NCI-H2029 (cell line): Measurements from ENCODE around the gene TMEM63C.

Experiments
- DNase-seq: peaks from one replicate; lab custom pipeline; 2025; lab: John Stamatoyannopoulos, UW

The TMEM63C gene

GRCh38 chr14:77258566-77258965 lies 77.0 kb downstream of the TMEM63C start:
- DNase-seq, result no peak

- no peak for DNase-seq
These were observed 77.6 kb downstream of the TMEM63C start for GRCh38 chr14:77259025-77259715.

DNA sequence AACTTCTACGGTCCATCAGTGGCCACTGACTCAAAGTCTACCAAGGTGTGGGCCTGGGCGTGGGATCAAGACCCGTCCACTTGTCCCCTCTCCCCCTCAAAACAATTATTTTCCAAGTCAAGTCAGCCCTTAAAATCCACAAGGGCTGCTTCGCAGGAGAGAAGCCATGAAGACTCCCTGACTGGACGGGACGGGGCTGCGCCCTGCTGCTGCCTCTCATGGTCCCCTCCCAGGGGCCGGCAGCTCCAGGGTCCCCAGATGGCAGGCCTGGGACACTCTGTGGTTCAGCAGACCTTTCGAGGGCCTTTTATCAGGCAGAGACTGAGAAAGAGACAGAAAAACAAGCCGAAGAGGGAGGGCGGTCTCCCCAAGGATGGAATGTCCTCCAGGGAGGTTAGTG lies 78.6 kb downstream of the TMEM63C start:
- DNase-seq, result no peak

- no peak for DNase-seq
These were observed 79.0 kb downstream of the TMEM63C start for GRCh38 chr14:77260631-77261030.

DNA sequence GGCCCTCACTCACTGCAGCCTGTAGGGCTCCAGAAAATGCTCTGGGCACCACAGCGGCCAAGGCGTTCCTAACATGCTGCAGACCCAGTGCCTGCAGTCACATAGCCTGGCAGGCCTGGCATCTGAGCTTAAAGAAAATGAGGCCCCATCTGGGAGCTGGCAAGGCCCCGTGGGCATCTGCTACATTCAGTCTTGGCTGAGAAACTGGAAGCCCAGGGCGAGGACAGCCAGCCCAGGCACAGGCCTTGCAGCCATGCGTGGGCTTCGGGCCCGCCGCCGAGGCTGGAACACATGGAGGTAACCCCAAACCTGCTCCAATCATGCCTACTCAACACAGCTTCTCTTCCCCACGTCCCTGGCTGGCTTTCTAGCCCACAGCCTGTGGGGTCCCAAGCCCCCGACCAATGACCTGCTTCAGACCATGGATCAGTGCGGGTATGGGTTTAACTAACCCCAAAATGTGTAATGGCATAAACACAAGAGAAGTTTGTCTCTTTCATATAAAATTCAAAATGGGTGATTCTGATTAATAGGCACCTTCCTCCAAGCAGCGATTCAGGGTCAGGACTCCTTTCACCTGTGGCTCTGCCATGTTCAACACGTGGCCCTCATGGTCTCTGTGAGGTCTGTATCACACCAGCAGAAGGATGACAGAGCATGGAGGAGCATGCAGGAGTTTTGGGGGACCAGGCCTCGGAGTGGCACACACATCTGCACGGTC lies 83.0 kb downstream of the TMEM63C start:
- DNase-seq, result no peak

- DNase-seq, result no peak
These were observed 83.6 kb downstream of the TMEM63C start for GRCh38 chr14:77265187-77265515.

DNA sequence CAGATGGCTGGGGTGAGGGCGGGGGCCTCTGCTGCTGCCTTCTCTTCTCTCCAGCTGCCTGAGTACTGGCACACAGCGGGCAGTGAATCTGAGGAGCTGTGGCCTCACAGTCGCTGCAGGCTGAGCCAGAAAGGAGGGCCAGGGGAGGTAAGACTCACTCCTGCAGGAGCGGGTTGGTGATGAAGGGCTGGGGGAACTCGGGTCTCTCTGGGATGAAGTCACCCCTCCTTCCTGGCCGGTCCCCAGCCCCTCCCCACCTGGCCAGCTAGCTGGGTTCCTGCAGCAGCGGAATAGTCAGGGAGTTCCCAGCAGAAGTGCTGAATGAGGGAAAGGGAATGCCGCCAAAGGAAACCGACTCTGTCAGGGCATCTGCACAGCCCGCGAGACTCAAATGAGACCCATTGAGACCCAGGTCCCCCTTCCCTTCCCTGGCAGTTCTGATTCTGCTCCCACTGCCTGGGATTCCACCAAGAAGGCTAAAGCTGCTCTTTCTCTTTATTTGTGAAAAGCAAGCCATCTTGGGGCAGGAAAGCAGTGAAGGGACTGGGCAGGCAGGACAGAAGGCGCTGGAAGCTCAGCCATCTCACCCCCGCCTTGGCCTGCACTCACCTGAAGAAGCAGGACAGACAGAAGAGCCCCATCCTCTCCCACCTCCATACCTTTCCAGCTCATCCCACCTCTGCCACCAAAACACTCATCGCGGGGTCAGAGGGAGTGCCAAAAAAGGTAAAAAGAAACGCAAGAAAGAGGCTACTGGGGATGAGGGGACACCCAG lies 84.2 kb downstream of the TMEM63C start:
- DNase-seq, result no peak

GRCh38 chr14:77266336-77266735 lies 84.7 kb downstream of the TMEM63C start:
- no peak for DNase-seq

- no peak for DNase-seq
These were observed 86.5 kb downstream of the TMEM63C start for GRCh38 chr14:77267937-77268699.

DNA sequence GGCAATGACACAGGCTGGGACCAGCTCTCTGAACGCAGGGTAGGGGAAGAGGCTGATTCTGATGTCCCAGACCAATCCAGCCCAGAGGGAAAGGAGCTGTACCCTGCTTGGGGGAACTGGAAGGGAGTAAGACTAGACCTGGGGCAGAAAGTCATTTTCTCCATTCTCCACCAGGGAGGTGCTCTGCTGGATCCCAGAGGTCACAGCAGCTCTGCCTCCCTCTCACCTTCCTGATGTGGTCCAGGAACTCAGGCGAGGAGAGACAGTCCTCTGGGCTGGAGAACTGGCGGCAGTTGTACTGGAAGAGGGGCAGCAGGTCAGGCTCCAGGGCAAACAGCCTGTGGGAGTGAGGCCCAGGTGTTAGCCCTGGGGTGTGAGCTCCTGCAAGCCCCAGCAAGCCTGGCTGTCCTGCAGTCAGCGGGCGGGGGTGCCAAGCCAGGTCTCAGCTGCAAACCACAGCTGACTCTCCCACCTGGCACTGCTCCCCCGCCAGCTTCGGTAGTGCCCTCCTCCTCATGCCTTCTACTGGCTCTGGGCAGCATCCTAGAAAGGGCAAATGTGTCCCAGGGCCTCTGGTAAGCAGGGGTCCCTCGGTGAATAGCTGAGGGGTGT lies 87.5 kb downstream of the TMEM63C start:
- DNase-seq, result no peak

DNA sequence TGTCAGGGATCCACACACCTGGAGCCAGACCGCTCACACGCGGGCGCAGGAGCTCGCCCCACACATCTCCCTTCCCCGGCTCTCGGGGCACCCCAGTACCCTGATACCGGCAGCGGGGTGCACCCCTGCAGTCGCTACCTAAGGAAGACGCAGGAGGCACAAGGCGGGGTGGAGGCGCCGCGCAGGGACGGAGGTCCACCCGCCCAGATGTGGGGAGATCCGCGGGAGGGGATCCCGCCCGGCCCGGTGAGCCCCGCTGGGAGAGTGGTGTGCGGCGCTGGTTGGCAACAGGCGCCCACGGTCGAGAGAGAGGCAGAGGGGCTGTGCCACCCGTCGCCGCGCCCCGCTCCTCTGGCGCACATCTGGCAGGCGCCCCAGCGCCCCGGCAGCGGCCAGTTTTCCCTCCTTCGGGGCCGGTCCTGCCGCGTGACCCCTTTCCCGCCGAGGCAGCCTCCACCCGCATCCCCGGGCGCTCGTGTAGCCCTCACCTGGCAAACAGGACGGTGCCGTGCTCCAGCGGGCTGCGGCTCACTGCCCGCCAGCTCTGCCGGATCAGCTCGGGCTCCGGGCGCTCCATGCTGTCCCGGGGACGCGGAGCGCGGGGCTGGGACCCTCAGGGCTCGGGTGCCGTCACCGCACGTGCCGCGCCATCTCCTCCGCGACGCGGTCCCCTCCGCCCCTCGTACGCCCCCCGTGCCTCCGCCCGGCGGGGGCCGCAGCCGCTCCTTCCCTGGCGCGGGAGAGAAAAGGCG lies 88.9 kb downstream of the TMEM63C start:
- DNase-seq, result no peak

- no peak for DNase-seq
These were observed 89.6 kb downstream of the TMEM63C start, which contains the start of gene NGB for GRCh38 chr14:77271113-77271710. NGB (minus strand) TSS chr14:77271206; CDS start chr14:77270937, 269 bp downstream.

DNA sequence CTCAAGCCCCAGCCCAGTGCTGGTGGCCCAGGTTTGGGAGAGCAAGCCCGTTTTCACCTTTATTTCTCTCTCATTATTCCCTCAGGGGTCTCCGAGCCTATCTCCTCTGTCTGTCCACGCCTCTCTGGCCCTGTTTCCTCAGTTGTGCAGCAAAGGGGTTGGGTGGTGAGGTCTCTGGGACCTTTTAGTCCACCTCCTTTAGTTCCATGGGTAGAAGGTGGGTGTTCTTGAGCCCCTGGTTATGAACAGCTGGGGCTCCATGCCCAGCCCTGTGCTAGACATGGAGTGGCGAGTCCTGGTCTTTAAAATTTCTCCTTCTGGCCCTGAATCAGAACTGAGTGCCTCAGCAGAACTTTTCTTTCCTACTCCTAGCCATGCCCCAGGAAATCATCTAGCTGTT lies 90.7 kb downstream of the TMEM63C start:
- DNase-seq, result no peak

GRCh38 chr14:77273796-77274195 lies 92.2 kb downstream of the TMEM63C start:
- DNase-seq, result no peak

- DNase-seq, result no peak
These were observed 93.5 kb downstream of the TMEM63C start for GRCh38 chr14:77275041-77275580.

DNA sequence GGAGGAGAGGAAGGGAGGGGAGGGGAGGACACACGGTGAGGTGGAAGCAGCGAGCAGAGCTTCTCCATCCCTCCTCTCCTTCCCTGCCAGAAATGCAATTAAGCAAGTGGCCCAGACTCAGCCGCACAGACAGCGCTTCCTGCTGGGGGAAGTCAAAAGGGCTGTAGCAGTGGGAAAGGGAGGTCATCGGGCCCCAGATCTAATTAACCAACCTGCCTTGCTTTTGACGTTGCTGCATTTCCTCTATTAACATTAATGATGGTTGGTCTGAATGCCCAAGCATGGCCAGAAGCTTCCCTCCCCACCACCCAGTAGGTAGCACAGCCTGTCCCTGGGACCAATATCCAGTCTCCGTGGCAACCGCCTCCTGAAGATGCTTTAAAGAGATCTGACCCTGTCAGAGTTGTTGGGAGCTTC lies 94.0 kb downstream of the TMEM63C start:
- DNase-seq, result no peak

GRCh38 chr14:77276295-77276935 lies 94.8 kb downstream of the TMEM63C start:
- no peak for DNase-seq

DNA sequence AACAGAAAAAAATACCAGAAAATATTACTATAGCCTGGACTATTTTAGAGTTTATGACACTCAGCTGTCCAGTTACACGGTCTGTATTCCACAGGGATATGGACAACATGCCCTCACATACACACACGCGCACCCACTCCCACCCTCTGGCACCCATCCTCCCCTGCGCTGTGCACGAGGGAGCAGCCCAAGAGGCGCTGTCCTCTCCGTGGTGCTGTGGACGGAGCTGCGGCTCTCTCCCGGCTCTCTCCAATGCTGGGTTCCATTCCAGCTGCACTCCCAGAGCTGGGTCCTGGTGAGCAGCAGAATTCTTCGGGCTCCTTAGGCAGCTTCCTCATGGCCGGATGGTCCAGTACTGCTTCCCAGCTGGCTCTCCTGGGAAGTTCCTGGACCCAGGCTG lies 95.4 kb downstream of the TMEM63C start:
- DNase-seq, result no peak

DNA sequence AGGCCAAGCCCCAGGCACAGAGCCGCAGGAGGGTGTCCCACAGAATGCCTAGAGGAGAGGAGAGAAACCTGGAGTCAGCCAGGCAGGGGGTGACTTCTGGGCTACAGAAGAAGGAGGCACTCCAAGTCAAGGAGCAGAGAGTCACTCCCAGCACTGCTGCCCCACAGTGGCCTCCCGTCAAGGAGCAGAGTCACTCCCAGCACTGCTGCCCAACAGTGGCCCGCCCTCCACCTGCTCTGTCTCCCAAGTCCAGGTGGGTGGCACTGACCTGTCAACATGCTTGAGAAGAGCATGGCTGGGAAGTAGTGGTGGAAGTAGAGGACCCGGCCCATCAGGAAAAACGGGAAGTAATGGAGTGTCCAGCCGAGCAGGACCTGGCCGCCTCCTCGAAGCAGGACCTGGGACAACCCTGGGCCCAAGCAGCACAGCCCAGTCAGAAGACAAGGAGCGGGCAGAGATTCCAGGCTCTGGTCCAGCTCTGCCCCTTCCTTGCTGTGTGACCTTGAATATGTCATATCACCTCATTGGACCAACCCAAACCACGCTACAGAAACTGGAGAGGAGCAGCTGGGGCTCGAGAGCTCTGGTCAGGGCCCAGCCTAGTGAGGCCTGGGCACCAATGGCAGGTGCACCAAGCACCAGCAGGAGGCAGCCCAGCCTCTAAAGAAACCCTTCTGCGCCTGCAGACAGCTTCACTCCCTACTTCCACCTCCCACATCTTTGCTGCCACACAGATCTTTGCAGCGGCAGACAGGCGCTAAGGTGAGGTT lies 97.0 kb downstream of the TMEM63C start:
- DNase-seq, result no peak
